Liver (tissue), 9 donors: Measurements from ENCODE around the gene PSMD14. TPM values are rescaled to one million over a fixed set of nuclear protein-coding genes. Genes with fewer than 3 reads are reported as not detected.

ENCODE experiments used
- DNase-seq: peaks from one replicate; pipeline ENCODE4 v3.0.0-alpha.2; 2017; ENCODE audit warnings: low spot score
- H3K27ac ChIP-seq, 2 donors: one replicate each; pipeline ENCODE4 v1.7.0; 2013; ENCODE audit warnings: inconsistent platforms in 2 of 2, low read length in 2 of 2, control low read depth in 1 of 2, low read depth in 1 of 2, mild to moderate bottlenecking in 1 of 2
- H3K27me3 ChIP-seq, 4 donors: one replicate each; pipeline versions ENCODE4 v1.6.1 to v1.7.0; 2013; ENCODE audit warnings: low read length in 3 of 4, inconsistent platforms in 1 of 4, mild to moderate bottlenecking in 1 of 4, moderate library complexity in 1 of 4; ENCODE audit not compliant: control insufficient read depth in 4 of 4, insufficient read depth in 4 of 4
- H3K36me3 ChIP-seq, 4 donors: one replicate each; pipeline versions ENCODE4 v1.6.1 to v1.7.0; 2013; ENCODE audit warnings: low read length in 3 of 4, mild to moderate bottlenecking in 3 of 4, low read depth in 1 of 4, moderate library complexity in 1 of 4; ENCODE audit not compliant: control insufficient read depth in 4 of 4, insufficient read depth in 3 of 4
- H3K4me1 ChIP-seq, 4 donors: one replicate each; pipeline versions ENCODE4 v1.6.1 to v1.7.0; 2013; ENCODE audit warnings: low read length in 3 of 4, mild to moderate bottlenecking in 3 of 4, moderate library complexity in 1 of 4; ENCODE audit not compliant: control insufficient read depth in 4 of 4, insufficient read depth in 4 of 4
- H3K4me3 ChIP-seq, 3 donors: one replicate each; pipeline versions ENCODE4 v1.6.1 to v1.7.0; 2013; ENCODE audit warnings: low read length in 3 of 3, control low read depth in 1 of 3, low read depth in 1 of 3, mild to moderate bottlenecking in 1 of 3
- H3K9ac ChIP-seq, 2 donors: one replicate each; pipeline ENCODE4 v1.7.0; 2013; ENCODE audit warnings: low read length in 2 of 2, mild to moderate bottlenecking in 2 of 2, moderate library complexity in 2 of 2, control low read depth in 1 of 2, low read depth in 1 of 2
- H3K9me3 ChIP-seq, 4 donors: one replicate each; pipeline versions ENCODE4 v1.6.1 to v1.7.0; 2013; ENCODE audit warnings: low read length in 3 of 4; ENCODE audit not compliant: control insufficient read depth in 4 of 4
- EGR1 ChIP-seq, 2 donors: IDR thresholded peaks; 2 replicates each; pipeline ENCODE4 v1.6.1; 2016 to 2018; ENCODE audit warnings: antibody characterized with exemption in 2 of 2, low read depth in 2 of 2
- FOXA1 ChIP-seq: IDR thresholded peaks from 2 replicates; pipeline ENCODE4 v1.6.1; 2016; ENCODE audit warnings: antibody characterized with exemption
- FOXA2 ChIP-seq: IDR thresholded peaks from 2 replicates; pipeline ENCODE4 v1.6.1; 2016; ENCODE audit warnings: antibody characterized with exemption
- GABPA ChIP-seq, 2 donors: IDR thresholded peaks in 1 of 2; conservative IDR thresholded peaks in 1 of 2; 2 replicates each; pipeline ENCODE4 v1.6.1; 2016; ENCODE audit warnings: antibody characterized with exemption in 2 of 2, mild to moderate bottlenecking in 1 of 2, moderate library complexity in 1 of 2
- HNF4A ChIP-seq, 2 donors: conservative IDR thresholded peaks; 2 replicates each; pipeline ENCODE4 v1.6.1; 2016; ENCODE audit warnings: antibody characterized with exemption in 2 of 2, mild to moderate bottlenecking in 2 of 2
- HNF4G ChIP-seq: IDR thresholded peaks from 2 replicates; pipeline ENCODE4 v1.6.1; 2016; ENCODE audit warnings: antibody characterized with exemption
- NR2F2 ChIP-seq: IDR thresholded peaks from 2 replicates; pipeline ENCODE4 v1.6.1; 2016; ENCODE audit warnings: antibody characterized with exemption
- RAD21 ChIP-seq, 2 donors: IDR thresholded peaks; 2 replicates each; pipeline ENCODE4 v1.6.1; 2016; ENCODE audit warnings: antibody characterized with exemption in 2 of 2, mild to moderate bottlenecking in 2 of 2
- RXRA ChIP-seq, 2 donors: IDR thresholded peaks; 2 replicates each; pipeline ENCODE4 v1.6.1; 2017 to 2018; ENCODE audit warnings: antibody characterized with exemption in 2 of 2, mild to moderate bottlenecking in 1 of 2
- SP1 ChIP-seq: IDR thresholded peaks from 2 replicates; pipeline ENCODE4 v1.6.1; 2018; ENCODE audit warnings: antibody characterized with exemption, mild to moderate bottlenecking
- YY1 ChIP-seq: IDR thresholded peaks from 2 replicates; pipeline ENCODE4 v1.6.1; 2016; ENCODE audit warnings: antibody characterized with exemption, mild to moderate bottlenecking
- WGBS: extraction: QIAGEN DNeasy Blood & Tissue Kit; methylation state at CpG from one replicate; pipeline ENCODE4 v1.1.7; 2013; 5-methylcytosine and 5-hydroxymethylcytosine counted together
- polyA plus RNA-seq, 2 donors: library from polyadenylated mRNA; stranded (reverse) in 1 of 2; unstranded in 1 of 2; fragments of 200-250 nt in 1 of 2; fragments of >200 nt in 1 of 2; fragmentation: Nextera tagmentation in 1 of 2; extraction: Ambion mirVana in 1 of 2; gene quantifications; one replicate each; pipeline versions ENCODE4 v1.2.1 to v1.2.3, GENCODE V29; 2013 to 2015
- total RNA-seq, 2 donors: library from RNA; depleted of rRNA; stranded (reverse); fragments of >200 nt; gene quantifications; one replicate each; pipeline ENCODE4 v1.2.3, GENCODE V29; 2014
- TF ChIP-seq, protein P1 (sequence below): IDR thresholded peaks from 2 replicates; pipeline ENCODE4 v1.6.1; 2016; ENCODE audit warnings: antibody characterized with exemption, mild to moderate bottlenecking
- TF ChIP-seq, protein P2 (sequence below): IDR thresholded peaks from 2 replicates; pipeline ENCODE4 v1.6.1; 2016; ENCODE audit warnings: antibody characterized with exemption
- TF ChIP-seq, protein P3 (sequence below): fragments of 150-350 bp; IDR thresholded peaks from 2 replicates; pipeline ENCODE4 v1.5.1; 2017; ENCODE audit warnings: improper control_type of control experiment, low read depth, low read length; ENCODE audit not compliant: missing input control
- donor health status: healthy.
- donor health status: healthy.
- donor health status: healthy.
- donor health status: healthy.
- donor health status: healthy.

The PSMD14 gene
- total and polyA plus RNA-seq, 4 donors: 32.0 to 37.9 (median 33.7) TPM

DNA sequence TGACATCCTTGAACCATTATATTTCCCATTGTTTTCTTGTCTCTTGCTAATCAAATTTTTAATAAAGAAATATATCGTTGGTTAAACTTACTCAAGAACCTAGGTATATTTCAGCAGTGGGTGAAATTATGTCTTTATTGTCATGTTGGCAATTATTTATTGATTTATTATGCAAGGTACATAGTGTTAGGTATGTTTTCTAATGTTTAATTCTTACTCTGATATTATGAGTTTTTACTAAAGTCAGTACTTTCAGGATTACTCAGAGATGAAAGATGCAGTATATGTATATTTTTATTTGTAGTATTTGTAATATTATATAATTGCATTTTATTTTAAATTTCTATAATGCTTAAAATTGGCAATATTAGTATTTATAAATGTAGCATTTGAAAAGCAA, 46.9 kb downstream of the PSMD14 start (continued):
- TF ChIP-seq, protein P1, sequence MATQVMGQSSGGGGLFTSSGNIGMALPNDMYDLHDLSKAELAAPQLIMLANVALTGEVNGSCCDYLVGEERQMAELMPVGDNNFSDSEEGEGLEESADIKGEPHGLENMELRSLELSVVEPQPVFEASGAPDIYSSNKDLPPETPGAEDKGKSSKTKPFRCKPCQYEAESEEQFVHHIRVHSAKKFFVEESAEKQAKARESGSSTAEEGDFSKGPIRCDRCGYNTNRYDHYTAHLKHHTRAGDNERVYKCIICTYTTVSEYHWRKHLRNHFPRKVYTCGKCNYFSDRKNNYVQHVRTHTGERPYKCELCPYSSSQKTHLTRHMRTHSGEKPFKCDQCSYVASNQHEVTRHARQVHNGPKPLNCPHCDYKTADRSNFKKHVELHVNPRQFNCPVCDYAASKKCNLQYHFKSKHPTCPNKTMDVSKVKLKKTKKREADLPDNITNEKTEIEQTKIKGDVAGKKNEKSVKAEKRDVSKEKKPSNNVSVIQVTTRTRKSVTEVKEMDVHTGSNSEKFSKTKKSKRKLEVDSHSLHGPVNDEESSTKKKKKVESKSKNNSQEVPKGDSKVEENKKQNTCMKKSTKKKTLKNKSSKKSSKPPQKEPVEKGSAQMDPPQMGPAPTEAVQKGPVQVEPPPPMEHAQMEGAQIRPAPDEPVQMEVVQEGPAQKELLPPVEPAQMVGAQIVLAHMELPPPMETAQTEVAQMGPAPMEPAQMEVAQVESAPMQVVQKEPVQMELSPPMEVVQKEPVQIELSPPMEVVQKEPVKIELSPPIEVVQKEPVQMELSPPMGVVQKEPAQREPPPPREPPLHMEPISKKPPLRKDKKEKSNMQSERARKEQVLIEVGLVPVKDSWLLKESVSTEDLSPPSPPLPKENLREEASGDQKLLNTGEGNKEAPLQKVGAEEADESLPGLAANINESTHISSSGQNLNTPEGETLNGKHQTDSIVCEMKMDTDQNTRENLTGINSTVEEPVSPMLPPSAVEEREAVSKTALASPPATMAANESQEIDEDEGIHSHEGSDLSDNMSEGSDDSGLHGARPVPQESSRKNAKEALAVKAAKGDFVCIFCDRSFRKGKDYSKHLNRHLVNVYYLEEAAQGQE: no peak
- TF ChIP-seq RAD21 (IDR thresholded peaks at IDR 0.05): no peak
- no peak for TF ChIP-seq RXRA (IDR thresholded peaks at IDR 0.05)
- no peak for TF ChIP-seq HNF4G

DNA sequence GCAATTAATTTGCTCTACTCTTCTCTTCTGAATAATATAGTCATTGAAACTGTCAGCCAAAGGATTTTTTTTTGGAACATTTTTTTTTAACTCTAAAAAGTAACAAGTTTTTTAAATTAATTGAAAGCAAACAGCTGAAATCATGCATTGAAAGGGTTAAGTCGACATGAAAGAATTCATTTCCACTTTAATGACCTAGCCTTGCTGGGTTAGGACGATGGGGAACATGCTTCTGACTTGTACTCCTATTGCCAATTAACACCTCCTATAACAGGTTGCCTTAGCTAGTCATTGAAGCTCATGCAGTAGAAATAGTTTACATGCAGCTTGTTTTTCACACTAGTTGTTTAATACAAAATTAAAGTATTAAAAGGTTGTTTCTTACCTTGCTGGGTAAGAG, 47.8 kb downstream of the PSMD14 start:
- no peak for DNase-seq
- Histone ChIP-seq H3K27ac (no peak overlapping the region), H3K9ac (no peak overlapping the region), H3K4me1 (no peaks in the 10 kb centered on the region), H3K36me3 (no peaks in the 10 kb centered on the region), H3K9me3 (no peaks in the 10 kb centered on the region), H3K27me3 (no peaks in the 10 kb centered on the region), H3K4me3 (no peak overlapping the region)
- TF ChIP-seq EGR1 (IDR thresholded peaks at IDR 0.05; ENCODE audit: low read depth in 2 of 2): no peak
- TF ChIP-seq SP1: no peak
- no peak for TF ChIP-seq YY1
- TF ChIP-seq FOXA2: no peak
- TF ChIP-seq, protein P2, sequence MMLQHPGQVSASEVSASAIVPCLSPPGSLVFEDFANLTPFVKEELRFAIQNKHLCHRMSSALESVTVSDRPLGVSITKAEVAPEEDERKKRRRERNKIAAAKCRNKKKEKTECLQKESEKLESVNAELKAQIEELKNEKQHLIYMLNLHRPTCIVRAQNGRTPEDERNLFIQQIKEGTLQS: no peak
- no peak for TF ChIP-seq FOXA1
- TF ChIP-seq HNF4G: no peak
- no peak for TF ChIP-seq NR2F2
- TF ChIP-seq, protein P1: no peak
- TF ChIP-seq HNF4A (conservative IDR thresholded peaks at IDR 0.05): no peak
- TF ChIP-seq GABPA (IDR thresholded peaks at IDR 0.05 in 1 of 2, conservative IDR thresholded peaks at IDR 0.05 in 1 of 2): no peak
- TF ChIP-seq, protein P3, sequence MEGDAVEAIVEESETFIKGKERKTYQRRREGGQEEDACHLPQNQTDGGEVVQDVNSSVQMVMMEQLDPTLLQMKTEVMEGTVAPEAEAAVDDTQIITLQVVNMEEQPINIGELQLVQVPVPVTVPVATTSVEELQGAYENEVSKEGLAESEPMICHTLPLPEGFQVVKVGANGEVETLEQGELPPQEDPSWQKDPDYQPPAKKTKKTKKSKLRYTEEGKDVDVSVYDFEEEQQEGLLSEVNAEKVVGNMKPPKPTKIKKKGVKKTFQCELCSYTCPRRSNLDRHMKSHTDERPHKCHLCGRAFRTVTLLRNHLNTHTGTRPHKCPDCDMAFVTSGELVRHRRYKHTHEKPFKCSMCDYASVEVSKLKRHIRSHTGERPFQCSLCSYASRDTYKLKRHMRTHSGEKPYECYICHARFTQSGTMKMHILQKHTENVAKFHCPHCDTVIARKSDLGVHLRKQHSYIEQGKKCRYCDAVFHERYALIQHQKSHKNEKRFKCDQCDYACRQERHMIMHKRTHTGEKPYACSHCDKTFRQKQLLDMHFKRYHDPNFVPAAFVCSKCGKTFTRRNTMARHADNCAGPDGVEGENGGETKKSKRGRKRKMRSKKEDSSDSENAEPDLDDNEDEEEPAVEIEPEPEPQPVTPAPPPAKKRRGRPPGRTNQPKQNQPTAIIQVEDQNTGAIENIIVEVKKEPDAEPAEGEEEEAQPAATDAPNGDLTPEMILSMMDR: no peak
- 31% methylated on average over 2 of the region's 2 CpGs for WGBS
